ENCODE results near the gene LKAAEAR1. TPM values are rescaled to one million over a fixed set of nuclear protein-coding genes. Genes with fewer than 3 reads are reported as not detected.

The LKAAEAR1 gene, protein sequence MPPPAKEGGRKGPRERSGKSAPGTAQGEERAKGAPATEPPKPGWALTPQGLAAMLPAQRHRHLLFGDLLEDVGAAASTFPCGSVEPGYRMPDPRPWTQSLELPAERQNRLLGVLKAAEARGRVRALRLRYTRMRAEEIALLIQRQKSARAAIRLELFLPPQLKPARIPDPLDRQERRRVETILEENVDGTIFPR
- 0.68 to 1.4 TPM (median 1.0 TPM) in 5 replicates for total RNA-seq (2022; extraction: Qiagen RNA extraction)

DNA sequence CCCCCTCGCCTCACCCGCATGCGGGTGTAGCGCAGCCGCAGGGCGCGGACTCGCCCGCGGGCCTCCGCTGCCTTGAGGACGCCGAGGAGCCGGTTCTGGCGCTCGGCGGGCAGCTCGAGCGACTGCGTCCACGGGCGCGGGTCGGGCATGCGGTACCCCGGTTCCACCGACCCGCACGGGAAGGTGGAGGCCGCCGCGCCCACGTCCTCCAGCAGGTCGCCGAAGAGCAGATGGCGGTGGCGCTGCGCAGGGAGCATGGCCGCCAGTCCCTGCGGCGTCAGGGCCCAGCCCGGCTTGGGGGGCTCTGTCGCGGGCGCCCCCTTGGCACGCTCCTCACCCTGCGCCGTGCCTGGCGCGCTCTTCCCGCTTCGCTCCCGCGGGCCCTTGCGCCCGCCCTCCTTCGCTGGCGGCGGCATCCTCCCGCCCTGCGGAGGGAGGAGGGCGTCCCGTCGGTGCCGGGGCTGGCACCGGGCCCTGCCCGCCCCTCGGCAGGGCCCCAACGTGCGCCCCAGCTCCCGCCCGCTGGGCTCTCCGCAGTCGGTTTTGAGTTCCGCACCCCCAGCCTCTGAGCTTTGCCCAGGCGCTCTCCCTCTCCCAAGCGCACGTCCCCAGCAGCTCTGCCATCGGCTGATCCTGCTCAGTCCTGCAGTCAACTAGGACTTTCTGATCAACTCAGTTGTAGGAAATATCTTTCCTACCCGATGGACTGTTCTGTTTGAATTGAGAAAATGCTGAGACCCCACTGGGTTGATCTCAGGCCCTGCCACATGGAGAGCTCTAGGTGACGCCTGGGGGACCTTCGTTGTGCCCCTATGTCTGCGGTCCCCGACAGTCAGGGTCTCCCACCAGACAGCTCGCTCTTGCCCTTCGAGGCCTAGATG, at the start of gene LKAAEAR1:
LKAAEAR1 (minus strand) TSS at position 595 of the 881 bp plus-strand sequence; CDS start at position 416, 179 bp downstream.

DNA sequence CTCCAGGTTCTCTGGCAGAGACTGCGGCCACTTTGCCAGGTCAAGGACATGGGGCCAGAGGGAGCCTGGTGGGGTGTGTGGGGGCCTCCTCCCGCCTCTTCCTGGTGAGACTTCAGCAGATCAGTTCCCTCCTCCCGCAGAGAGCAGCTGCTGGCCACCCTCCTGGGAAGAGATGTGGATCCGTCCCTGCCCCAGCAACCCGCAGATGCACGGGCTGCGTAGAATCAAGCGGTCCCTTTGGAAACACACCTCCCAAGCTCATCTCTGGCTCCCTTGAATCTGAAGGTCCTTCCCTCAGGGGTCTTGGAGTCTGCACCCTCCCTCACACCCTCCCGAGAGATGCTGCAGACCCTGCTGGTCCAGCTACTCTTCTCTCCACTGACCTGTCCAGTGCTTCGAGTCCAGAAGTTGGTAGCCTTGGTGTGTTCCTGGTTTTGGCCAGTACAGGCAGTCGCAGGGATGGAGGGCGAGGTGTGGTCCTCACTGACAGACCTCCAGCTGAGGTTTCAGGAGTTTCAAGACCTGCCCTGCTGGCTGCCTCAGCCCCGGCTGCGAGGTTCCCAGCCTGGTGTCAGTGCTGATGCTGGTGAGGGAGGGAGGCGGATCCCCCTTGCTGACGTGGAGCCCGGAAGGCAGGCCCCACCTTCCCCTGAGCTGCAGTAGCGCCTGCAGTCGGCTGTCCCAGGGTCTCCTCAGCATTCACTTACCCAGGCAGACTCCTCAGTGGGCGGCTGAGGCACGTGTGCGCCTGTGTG, 23.0 kb upstream of the LKAAEAR1 start, which contains the start of gene NPBWR2:
NPBWR2 (minus strand) TSS at position 585 of the 755 bp plus-strand sequence. CDS start 734 bp downstream, outside the sequence.

DNA sequence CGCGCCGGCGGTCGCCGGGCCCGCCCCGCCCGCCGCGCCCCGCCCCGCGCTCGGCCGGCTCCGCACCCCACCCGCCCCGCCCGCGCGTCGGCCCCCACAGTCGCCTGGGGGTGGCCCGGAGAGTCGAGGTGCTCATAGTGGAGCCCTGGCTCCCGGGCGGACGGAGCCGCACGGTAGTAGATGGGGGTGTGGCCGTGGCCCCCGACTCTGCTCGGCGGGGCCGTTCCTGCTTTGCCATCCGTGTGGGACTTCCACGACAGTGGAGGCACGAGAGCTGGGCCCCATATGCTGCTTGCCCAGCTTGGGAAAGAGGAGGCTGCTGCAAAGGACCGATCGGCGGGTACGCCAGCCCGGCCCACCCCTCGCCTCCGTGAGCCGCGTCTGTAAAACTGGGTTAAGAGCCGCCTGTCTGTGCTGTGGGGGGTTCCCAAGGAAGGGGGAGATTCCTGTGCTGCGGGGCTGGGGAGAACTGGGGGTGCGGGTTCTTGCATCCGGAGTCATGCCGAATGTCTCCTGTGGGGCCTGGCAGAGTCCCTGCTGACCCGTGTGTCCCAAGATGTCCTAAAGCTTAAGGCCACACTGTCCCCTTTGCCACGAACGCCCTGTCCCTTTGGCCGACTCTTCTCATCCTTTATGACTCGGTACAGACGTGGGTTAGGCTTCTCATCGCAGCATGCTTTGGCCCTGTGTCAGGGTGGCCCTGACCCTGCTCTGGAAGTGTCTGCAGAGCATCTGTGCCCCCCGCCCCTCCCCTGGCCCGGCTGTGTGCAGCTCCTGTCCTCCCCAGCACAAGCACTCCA, 4.0 kb downstream of the LKAAEAR1 start, which contains the start of gene OPRL1:
OPRL1 (plus strand) TSS at position 70 of the 800 bp plus-strand sequence. CDS start 12,639 bp downstream, outside the sequence.

DNA sequence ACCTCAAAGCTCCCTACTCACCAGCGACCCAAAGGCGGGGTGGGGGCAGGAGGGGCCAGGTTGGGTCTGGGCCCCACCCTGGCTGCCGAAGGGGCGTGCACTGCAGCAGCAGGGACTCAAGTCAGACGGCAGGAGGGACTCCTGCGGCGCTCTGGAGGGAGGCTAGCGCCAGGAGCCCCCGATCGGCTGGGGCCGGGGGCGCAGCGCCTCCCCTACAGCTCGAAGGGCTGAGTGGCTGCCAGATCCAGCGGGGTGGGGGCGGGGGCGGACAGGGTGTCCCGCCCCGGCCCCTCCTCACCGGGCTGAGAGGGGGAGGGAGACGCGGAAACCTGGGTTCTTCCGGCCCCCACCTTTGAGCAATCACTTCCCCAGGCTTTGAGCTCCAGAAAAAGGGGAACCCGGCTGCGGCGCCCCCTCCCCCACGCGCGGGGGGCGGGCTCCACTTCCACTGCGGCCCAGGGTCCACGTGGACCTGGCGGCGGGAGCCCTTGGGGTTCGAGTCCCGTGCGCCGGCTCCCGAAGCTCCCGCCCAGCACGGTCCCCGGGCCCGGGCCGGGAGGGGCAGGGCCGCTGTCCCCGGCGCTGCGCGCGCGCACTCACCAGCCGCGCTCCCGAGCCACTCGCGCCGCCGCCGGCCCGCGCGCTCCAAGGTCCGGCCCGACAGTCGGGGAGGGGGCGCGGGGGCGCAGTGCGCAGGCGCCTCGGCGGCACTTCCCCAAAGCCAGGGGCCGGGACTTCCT, 4.8 kb downstream of the LKAAEAR1 start, which contains the start of gene RGS19:
RGS19 (minus strand) TSS at position 246 of the 740 bp plus-strand sequence. CDS start 2,632 bp downstream, outside the sequence.

DNA sequence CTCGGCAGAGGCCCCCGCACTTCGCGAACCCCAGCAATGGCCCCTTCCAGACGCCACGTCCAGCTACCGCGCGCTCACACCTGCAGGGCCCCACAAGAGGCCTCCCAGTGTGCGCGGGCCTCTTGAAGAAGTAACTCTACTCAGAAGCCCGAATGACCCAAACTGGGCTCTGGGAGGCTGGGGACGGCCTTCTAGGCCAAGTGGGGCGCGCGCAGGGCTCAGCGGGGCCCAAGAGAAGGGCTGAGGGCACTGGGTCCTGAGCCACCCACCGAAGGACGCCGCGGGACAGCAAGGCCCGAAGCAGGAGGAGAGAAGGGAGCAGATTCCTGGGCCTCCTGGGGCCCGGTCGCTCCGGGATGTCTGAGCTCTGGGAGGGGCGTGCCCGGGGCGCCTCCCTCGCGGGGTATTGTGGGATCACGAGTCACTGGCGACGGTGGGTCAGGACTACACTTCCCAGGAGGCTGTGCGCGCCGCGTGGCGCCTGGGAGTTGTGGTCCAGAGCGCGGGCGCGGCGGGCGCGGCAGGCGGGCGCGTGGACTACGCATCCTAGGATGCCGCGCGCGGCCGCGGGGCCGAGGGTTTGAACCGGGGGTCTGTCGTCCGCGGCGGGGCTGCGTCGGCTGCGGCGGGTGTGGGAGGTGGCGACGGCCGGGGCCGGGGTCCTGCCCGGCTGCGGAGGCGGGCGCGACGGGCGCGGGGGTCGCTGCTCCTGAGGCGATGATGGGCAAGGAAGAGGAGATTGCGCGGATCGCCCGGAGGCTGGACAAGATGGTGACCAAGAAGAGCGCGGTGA, 21.4 kb downstream of the LKAAEAR1 start, which contains the start of gene TCEA2:
TCEA2 (plus strand) TSS at position 603 of the 793 bp plus-strand sequence; CDS start at position 718, 115 bp downstream.

DNA sequence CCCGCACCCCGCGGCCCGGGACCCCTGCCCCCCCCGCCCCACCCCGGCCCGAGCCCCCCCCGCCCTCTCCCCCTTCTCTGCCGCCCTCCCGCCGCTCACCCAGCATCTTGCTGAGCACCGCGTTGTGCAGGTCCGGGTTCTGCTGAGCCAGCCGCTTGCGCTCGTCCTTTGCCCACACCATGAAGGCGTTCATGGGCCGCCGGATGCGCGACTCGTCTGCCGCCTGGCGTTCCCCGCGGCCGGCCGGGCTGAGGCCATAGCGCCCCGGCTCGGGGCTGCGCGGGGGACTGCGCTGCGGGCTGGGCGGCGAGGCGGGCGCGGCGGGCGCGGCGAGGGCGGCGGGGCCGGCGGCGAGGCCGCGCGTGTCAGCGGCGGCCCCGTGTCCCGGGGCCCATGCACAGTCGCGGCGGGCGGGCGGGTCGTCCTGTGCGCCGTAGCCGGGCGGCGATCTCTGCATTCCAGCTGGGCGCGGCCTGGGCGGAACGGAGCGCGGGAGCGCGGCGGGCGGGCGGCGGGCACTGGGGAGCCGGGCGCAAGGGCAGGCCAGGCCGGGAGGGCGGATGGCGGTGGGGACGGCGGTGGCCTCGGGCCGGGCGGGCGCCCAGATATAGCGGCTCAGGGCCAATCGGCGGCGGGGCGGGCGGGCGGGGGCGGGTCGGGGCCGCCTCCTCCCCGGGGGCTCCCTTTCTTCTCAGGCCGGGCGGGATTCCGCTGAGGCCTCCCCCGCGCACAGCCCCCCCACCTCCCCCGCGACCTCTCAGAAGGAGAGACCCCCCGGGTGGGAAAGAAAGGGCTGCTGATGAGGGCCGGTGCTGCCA, 34.9 kb downstream of the LKAAEAR1 start, which contains the start of gene SOX18:
SOX18 (minus strand) TSS at position 580 of the 818 bp plus-strand sequence; CDS start at position 457, 123 bp downstream.

DNA sequence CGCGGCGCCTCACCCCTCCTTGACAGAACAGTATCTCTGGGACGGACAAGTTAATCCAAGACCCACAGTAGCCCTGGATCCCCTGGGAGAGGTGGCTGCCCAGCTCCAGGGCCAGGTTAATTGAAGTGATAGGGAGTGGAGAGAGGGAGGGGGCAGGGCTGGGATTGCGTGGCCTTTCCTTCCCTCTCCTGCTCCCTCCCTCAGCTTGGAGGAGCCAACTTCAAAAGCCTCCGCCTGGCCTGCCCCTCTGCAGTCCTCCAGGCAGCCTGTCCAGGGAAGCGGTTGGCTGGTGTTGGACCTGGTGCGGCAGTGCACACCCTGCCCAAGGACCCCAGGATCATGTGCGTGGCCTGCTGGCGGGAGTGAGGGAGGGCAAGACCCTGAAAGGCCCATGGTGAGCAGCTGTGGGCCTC, 48.3 kb downstream of the LKAAEAR1 start, which contains the start of gene C20orf204:
C20orf204 (plus strand) TSS at position 250 of the 413 bp plus-strand sequence; CDS start at position 392, 142 bp downstream.

Other genes starting within 250 kb of the LKAAEAR1 start
- not detected in 5 replicates for gene ABHD16B, start 222.9 kb downstream of the LKAAEAR1 start, total RNA-seq (2022; extraction: Qiagen RNA extraction)
- 125 to 135 TPM (median 132 TPM) in 5 replicates for gene TPD52L2, start 219.1 kb downstream of the LKAAEAR1 start, total RNA-seq (2022; extraction: Qiagen RNA extraction)
- gene DNAJC5, start 189.3 kb downstream of the LKAAEAR1 start, total RNA-seq (2022; extraction: Qiagen RNA extraction) = 21.7 to 30.4 TPM (median 29.3 TPM) in 5 replicates
- 19.2 to 34.0 TPM (median 30.6 TPM) in 5 replicates for gene UCKL1, start 128.0 kb downstream of the LKAAEAR1 start, total RNA-seq (2022; extraction: Qiagen RNA extraction)
- gene ZNF512B, start 114.5 kb downstream of the LKAAEAR1 start, total RNA-seq (2022; extraction: Qiagen RNA extraction) = 8.8 to 14.4 TPM (median 13.0 TPM) in 5 replicates
- not detected in 5 replicates for gene SAMD10, start 104.8 kb downstream of the LKAAEAR1 start, total RNA-seq (2022; extraction: Qiagen RNA extraction)
- 47.9 to 59.1 TPM (median 58.3 TPM) in 5 replicates for gene PRPF6, start 103.3 kb downstream of the LKAAEAR1 start, total RNA-seq (2022; extraction: Qiagen RNA extraction)
- 0.18 to 0.39 TPM (median 0.29 TPM) in 5 replicates for gene C20orf204, start 48.2 kb downstream of the LKAAEAR1 start, total RNA-seq (2022; extraction: Qiagen RNA extraction)
- 1.1 to 2.7 TPM (median 1.9 TPM) in 5 replicates for gene SOX18, start 34.8 kb downstream of the LKAAEAR1 start, total RNA-seq (2022; extraction: Qiagen RNA extraction)
- gene TCEA2, start 21.2 kb downstream of the LKAAEAR1 start, total RNA-seq (2022; extraction: Qiagen RNA extraction) = 30.6 to 51.5 TPM (median 46.2 TPM) in 5 replicates
- 34.0 to 48.8 TPM (median 43.6 TPM) in 5 replicates for gene RGS19, start 4.9 kb downstream of the LKAAEAR1 start, total RNA-seq (2022; extraction: Qiagen RNA extraction)
- 0.91 to 2.0 TPM (median 1.5 TPM) in 5 replicates for gene OPRL1, start 4.3 kb downstream of the LKAAEAR1 start, total RNA-seq (2022; extraction: Qiagen RNA extraction)
- not detected in 5 replicates for gene NPBWR2, start 23.2 kb upstream of the LKAAEAR1 start, total RNA-seq (2022; extraction: Qiagen RNA extraction)
- 0.14 to 0.89 TPM (median 0.27 TPM) in 5 replicates for gene MYT1, start 80.1 kb upstream of the LKAAEAR1 start, total RNA-seq (2022; extraction: Qiagen RNA extraction)
- gene PCMTD2, start 171.3 kb upstream of the LKAAEAR1 start, total RNA-seq (2022; extraction: Qiagen RNA extraction) = 9.2 to 12.8 TPM (median 12.4 TPM) in 5 replicates